ENCODE results near the gene EIF2S1.
"Not testable (repeated sequence)": the region's sequence is repeated elsewhere in the genome, so short reads cannot be mapped to it uniquely, and the experiment has no call there.

EIF2S1 gene

DNA sequence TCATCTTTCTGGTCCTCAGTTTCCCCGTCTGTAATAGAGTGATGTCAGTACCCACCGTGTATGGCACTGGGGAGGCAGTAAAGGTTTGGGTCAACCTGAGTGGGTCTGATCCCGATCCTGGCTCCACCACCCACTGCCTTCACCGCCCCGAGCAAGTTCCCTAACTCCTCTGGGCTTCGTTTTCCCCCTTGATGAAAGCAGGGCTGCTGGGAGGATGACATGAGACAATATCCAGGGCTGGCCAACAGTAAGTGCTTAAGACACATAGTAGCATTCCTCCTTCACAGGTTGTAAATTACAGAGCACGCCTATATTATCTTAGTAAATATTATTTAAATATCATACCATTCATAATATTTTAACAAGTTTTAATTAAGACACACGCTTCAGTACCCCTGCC is 51.2 kb downstream of the EIF2S1 start:
- no peak for DNase-seq (ENCODE audit: low read depth)

GRCh38 chr14:67411820-67412421 is 51.8 kb downstream of the EIF2S1 start, which contains the start of gene PLEK2:
TSS of gene PLEK2 (minus strand) at chr14:67412165. CDS start at chr14:67412059, 106 bp downstream.
- DNase-seq (ENCODE audit: low read depth), result peak; percentile 58

DNA sequence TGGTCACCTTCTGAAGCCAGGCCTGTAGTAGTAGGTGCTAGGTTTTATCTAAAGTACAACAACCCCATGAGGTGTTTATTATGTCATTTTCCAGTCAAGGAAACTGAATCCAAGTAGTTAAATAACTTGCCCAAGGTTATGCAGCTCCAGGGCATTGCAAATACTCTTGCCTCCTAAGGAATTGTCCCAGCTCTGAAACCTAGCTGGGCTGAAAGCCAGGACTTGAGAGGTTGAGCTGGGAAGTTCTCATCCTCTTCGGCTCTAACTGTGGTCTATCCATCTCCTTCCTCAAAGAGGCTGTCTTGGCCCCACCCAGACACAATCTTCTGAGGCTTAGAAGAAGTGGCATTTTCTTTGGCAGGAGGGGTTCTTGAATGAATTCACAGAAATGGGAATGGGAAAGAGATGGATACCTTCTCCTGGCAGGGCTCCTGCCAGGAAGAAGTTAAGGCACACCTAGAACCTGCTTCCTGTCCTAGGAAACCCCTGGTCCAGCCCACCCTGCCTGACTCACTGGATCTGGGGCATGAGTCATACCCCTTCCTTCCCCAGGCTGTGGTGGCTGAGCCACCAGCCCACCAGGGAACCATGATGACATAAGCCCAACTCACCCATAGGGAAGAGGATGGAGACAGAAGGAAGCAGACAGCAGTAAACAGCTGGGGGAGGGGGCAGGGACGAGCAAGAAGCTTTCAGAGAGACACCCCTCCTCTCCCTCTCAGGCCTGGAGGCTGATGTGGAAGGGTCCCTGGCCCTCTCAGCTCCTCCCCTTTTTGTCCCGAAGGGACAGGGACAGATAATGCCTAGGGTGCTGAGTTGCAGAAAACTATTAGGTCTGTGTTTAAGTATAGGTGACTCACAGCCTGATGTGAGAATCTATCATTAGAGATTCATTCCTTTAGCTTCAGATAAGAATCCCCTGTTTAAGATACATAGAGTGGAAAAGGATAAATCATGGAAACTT is 54.0 kb downstream of the EIF2S1 start:
- peak; percentile 90 for DNase-seq (ENCODE audit: low read depth)

- DNase-seq (ENCODE audit: low read depth), result not testable (repeated sequence)
These were observed 55.5 kb downstream of the EIF2S1 start for GRCh38 chr14:67415610-67416009.

DNA sequence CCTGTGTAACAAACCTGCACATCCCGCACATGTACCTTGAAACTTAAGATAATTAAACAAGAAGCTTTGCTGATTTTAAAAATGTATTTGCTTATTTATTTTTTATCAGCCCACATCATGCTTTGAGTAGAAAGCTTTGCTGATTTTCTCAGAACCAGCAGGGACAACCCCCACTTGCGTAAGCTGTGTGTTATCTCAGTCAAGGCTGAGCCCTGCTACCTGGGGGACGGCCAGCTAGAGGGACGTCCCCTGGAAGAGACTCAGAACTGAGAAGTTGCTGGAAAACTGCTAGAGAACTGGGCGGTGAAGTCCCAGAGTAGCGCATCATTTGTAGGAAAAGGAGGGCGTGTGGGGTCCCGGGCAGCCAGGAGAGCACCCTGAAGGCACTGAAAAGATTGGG is 56.0 kb downstream of the EIF2S1 start:
- no peak for DNase-seq (ENCODE audit: low read depth)

- no peak for DNase-seq (ENCODE audit: low read depth)
These were observed 56.7 kb downstream of the EIF2S1 start for GRCh38 chr14:67416810-67417209.

- peak; percentile 51 for DNase-seq (ENCODE audit: low read depth)
These were observed 57.5 kb downstream of the EIF2S1 start for GRCh38 chr14:67417633-67418032.

- peak; percentile 19 for DNase-seq (ENCODE audit: low read depth)
These were observed 58.5 kb downstream of the EIF2S1 start for GRCh38 chr14:67418401-67419191.

- DNase-seq (ENCODE audit: low read depth), result no peak
These were observed 60.1 kb downstream of the EIF2S1 start for GRCh38 chr14:67420102-67420739.

- DNase-seq (ENCODE audit: low read depth), result no peak
These were observed 61.5 kb downstream of the EIF2S1 start for GRCh38 chr14:67421356-67422224.

DNA sequence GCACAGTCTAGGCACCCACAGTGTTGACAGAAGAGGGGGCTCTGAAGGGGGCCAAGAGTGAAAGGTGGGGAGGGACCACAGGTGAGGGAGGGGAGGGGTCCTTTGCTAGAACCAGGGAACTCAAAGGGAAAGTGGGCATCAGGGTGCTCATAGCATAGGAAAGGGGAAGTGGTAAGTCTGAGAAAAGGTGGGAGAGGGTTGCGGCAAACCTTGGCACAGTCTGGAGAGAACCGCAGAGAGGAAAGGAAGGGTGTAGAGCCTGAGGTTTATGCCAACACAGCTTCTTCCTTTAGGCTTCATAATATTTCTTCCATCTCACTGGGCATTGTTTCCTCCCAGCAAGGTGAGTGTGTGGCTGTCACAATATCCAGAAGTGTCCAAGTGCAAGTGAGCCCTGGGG is 63.3 kb downstream of the EIF2S1 start:
- no peak for DNase-seq (ENCODE audit: low read depth)

DNA sequence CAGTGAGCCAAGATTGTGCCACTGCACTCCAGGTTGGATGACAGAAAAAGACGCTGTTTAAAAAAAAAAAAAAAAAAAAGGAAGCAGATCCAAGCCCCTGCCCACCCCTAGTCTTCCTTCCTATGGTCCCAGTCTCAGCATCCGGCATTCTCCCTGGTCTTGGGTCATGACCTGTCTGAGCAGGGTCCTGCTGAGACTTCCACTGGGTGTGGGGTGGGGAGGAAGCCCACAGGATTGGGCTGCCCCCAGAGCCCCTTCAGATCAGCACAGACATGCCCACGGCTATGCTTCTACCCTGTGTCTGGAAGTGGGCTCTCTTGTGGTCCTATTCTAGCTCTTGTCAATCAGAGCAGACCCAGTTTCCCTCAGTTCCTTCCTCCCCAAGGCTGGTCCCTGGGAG is 64.4 kb downstream of the EIF2S1 start:
- no peak for DNase-seq (ENCODE audit: low read depth)

DNA sequence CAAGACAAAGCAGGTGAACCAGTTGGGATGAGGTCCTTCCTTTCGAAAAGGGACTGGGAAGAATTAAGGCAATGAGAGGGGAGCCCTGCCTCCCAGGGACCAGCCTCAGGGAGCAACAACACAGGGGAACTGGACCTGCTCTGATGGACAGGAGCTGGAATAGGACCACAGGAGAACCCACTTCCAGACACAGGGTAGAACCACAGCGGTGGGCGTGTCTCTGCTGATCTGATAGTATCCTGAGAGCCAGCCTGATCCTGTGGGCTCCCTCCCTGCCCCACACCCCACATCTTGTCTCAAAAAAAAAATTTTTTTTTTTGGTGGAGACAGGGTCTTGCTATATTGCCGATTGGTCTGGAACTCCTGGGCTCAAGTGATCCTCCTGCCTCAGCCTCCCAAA is 65.5 kb downstream of the EIF2S1 start:
- DNase-seq (ENCODE audit: low read depth), result no peak

DNA sequence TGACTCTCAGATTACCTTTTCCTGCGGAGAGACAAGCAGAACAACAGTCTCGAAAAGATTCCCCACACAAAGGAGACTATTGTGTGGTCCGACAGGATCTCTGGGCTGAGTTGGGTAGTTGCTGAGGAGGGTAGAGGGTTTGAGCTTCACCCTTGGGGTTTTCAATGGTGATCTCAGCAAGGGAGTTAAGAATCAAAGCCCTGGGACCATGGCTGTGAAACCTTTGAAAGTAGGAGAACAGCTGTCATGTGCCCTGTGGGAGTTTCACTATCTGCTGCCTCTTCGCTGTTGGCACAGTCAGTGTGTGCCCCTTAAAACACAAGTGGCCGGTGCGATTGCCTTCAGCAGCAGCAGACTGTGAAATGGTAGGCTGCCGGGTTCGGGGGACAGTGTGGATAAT is 66.0 kb downstream of the EIF2S1 start:
- no peak for DNase-seq (ENCODE audit: low read depth)

DNA sequence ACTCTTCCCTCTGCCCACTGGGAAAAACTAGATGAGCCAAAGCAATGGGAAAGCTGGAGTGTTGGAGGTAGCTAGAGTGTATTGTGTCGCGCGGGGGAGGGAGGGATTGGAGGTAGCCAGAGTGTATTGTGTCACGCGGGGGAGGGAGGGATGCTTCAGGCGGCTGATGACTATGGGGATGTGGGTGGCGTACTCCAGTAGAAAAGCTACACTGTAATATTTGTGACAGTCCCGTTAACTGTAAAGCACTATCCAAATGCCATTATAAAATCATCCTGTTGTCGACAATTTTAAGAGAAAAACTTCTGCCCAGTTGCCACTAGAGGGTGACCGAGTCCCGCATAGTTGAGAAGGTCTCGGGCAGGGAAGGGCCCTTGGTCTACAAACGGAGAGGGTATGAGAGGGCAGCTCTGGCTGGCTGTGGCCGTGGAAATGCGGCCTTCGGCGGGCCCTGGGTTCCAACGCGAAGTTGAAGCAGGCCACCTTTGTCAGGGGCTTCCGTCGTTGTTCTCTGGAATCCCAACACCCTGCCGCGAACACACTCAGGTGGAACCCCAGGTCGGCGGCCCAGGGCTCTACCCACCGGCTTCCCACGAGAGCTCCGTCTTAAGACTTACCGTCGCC is 67.0 kb downstream of the EIF2S1 start:
- DNase-seq (ENCODE audit: low read depth), result peak; percentile 80

DNA sequence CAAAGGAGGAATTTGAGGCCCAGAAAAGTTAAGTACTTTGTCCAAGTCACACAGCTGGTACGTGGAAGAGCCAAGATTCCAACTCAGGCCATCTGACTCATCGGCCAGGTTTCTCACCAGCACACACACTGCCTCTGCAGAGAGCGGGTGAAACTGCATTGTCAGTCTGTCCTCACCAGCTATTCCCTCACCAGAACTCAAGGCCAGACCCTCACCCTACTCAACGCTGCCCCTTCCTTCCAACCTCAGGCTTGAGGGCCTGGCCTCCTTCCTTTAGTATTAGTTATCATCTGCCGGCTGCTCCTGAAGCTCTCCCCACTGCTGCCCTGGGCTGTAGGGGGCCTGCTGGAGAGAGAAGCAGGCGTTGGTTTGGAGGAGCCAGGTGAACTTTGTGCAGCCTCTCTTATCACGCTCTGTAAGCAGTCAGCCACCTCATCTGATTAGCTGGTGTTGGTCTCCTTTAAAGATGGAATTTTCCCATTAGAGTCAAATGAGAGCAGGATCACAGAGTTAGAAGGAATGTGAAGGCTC is 68.4 kb downstream of the EIF2S1 start:
- DNase-seq (ENCODE audit: low read depth), result peak; percentile 65

GRCh38 chr14:67429510-67430205 is 69.5 kb downstream of the EIF2S1 start:
- peak; percentile 49 for DNase-seq (ENCODE audit: low read depth)

GRCh38 chr14:67432050-67432564 is 72.0 kb downstream of the EIF2S1 start:
- DNase-seq (ENCODE audit: low read depth), result peak; percentile 29

GRCh38 chr14:67435603-67436002 is 75.5 kb downstream of the EIF2S1 start:
- DNase-seq (ENCODE audit: low read depth), result no peak
